ENCODE measurements around the gene TMEM59L.
A peak's percentile ranks its signal among the peaks of the same experiment; 100 is the strongest.

The TMEM59L gene

DNA sequence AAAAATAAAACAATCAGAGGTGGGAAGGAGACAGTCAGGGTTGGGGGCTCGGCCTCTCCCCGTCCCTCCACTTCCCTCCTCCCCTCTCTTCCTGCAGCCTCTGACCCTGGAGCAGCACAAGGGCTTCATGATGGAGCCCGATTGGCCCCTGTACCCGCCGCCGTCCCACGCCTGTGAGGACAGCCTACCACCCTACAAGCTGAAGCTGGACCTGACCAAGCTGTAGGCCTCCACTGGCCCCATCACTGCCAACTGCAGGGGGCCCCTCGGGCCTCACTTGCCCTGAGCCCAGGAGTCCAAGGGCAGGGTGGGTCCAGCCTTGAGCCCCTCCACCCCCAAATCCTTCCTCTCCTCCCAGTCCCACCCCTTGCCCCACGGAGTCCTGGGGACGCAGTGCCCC is 7.6 kb downstream of the TMEM59L start:
- TF ChIP-seq, protein P1, sequence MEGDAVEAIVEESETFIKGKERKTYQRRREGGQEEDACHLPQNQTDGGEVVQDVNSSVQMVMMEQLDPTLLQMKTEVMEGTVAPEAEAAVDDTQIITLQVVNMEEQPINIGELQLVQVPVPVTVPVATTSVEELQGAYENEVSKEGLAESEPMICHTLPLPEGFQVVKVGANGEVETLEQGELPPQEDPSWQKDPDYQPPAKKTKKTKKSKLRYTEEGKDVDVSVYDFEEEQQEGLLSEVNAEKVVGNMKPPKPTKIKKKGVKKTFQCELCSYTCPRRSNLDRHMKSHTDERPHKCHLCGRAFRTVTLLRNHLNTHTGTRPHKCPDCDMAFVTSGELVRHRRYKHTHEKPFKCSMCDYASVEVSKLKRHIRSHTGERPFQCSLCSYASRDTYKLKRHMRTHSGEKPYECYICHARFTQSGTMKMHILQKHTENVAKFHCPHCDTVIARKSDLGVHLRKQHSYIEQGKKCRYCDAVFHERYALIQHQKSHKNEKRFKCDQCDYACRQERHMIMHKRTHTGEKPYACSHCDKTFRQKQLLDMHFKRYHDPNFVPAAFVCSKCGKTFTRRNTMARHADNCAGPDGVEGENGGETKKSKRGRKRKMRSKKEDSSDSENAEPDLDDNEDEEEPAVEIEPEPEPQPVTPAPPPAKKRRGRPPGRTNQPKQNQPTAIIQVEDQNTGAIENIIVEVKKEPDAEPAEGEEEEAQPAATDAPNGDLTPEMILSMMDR (IDR thresholded peaks at IDR 0.05), result no peak
- Histone ChIP-seq H3K4me1 (no peaks in the 10 kb centered on the region), H3K9me3 (no peaks in the 10 kb centered on the region), H3K27me3 (peaks cover 0 to 43% of the 10 kb centered on the region in 2 donors), H3K36me3 (no peaks in the 10 kb centered on the region), H3K4me3 (no peak overlapping the region), H3K27ac (no peak overlapping the region)
- DNase-seq, result no peak
- intact Hi-C loops (cut with DNase I; ENCODE audit: low total_unique reads), result no loop called here

DNA sequence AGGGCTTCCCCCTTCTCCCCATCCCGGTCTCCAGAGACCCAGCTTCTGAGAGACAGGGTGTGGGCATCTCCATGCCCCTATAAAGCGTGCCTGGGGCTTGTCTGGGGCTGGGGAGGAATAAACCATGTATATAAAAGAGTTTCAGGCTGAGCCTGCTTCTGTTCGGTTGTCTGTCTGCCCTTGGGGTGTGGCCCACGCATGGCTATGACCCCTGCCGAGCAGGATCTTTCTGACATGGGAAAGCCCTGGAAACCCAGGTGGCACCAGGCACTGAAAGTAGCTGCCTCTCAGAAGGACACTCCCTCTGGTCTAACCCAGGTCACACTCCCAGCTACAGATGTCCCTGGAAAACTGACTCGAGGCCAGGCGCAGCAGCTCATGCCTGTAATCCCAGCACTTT is 8.2 kb downstream of the TMEM59L start:
- no peaks in the 10 kb centered on the region for H3K4me1 ChIP-seq
- intact Hi-C loops (cut with DNase I; ENCODE audit: low total_unique reads), result no loop called here
- no peak overlapping the region for H3K4me3 ChIP-seq
- H3K36me3 ChIP-seq, result no peaks in the 10 kb centered on the region
- H3K27me3 ChIP-seq, result peaks cover 0 to 37% of the 10 kb centered on the region in 2 donors
- no peak for DNase-seq
- H3K9me3 ChIP-seq, result no peaks in the 10 kb centered on the region
- TF ChIP-seq, protein P1 (IDR thresholded peaks at IDR 0.05), result no peak
- no peak overlapping the region for H3K27ac ChIP-seq

DNA sequence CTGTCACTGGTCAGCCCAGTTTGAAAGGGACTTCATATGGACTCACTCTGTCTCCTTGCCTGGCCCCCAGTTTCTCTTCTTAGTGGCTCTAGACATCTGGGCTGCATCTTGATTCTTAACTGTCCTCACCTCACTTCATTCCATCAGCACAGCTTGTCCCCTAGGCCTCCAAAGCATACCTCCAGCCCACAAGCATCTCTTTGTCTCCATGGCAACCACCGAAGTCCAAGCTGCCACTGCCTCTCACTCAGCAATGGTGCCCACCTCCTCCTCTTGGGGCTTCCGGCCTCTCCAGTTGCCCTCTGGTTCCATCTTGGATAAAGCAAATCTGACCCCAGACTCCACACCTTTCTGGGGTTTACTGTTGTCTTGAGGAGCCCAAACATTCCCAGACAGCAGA is 14.2 kb downstream of the TMEM59L start:
- H3K4me3 ChIP-seq, result no peak overlapping the region
- no peak overlapping the region for H3K27ac ChIP-seq
- peaks cover 0 to 18% (median 6%) of the 10 kb centered on the region in 4 donors for H3K4me1 ChIP-seq
- no peaks in the 10 kb centered on the region for H3K36me3 ChIP-seq
- TF ChIP-seq, protein P1 (IDR thresholded peaks at IDR 0.05), result no peak
- intact Hi-C loops (cut with DNase I; ENCODE audit: low total_unique reads), result no loop called here
- DNase-seq, result no peak
- peaks cover 0 to 4% of the 10 kb centered on the region in 2 donors for H3K27me3 ChIP-seq
- H3K9me3 ChIP-seq, result no peaks in the 10 kb centered on the region

DNA sequence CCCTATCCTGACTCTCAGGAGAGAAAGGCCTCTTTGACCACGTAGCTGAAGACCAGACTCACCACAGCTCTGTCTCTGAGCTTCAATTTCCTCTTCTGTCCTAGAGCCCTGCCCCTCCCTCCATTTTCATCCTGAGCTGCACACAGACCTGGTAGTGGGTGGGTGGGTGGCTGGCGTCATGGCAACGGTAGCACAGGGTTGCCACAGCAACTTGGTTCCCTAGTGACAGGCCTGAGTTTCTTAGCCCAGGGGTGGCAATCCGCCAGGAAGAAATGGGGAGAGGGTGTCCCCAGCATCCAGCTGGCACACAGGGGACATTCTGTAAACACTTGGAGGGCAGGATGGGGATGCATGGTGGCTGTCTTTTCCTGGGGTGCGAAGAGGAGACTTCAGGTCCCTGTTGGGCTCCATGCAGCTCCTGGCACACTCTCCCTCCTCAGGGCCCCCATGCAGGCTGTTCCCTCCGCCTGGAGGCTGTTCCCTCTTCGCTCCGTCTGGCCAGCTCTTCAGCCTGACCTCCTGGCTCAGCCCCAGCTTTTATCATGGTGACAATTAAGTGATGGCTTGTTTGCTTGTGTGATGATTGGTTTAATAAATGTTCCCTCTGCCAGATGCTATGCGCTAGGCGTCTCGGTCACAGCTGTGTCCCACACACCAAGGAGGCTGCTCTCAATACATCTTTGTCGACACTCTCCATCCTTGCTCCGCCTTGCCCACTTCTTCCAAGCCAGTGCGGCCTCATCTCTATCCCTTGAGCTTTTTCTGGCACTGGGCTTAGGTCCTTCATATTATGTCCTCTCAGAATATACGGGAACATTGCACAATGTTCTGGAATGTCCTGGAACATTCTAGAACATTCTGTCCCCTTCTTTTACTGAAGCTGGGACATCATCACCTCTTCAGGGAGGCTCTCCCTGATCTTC is 16.8 kb downstream of the TMEM59L start:
- intact Hi-C loops (cut with DNase I; ENCODE audit: low total_unique reads), result no loop called here
- no peaks in the 10 kb centered on the region for H3K36me3 ChIP-seq
- H3K27ac ChIP-seq, result peak overlapping the region; percentile 47 to 48
- peaks cover 0 to 18% (median 6%) of the 10 kb centered on the region in 4 donors for H3K4me1 ChIP-seq
- H3K4me3 ChIP-seq, result no peak overlapping the region
- TF ChIP-seq, protein P1 (IDR thresholded peaks at IDR 0.05), result no peak
- peak; percentile 78 to 80 for DNase-seq
- H3K9me3 ChIP-seq, result no peaks in the 10 kb centered on the region
- no peaks in the 10 kb centered on the region for H3K27me3 ChIP-seq

DNA sequence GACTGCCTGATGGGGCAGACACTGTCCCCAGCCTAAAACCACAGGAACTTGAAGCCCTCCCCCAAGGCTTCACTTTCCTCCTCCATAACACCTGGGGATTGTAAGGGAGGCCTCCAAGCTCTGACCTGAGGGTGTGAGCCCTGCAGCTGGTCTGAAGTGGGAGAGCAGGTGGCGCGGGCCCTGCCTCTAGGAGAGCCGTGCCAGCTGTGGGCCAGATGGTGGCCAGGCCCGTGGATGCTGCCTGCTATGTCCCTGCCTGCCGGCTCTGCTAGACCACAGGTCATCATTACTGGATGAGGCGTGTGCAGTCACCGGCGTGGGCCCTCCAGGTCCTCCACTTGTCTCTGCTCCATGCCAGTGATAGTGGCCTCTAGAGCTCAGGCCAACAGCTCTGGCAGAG is 20.7 kb downstream of the TMEM59L start:
- Histone ChIP-seq H3K4me1 (peaks cover 0 to 44% (median 20%) of the 10 kb centered on the region in 4 donors), H3K27me3 (no peaks in the 10 kb centered on the region), H3K4me3 (no peak overlapping the region), H3K27ac (no peak overlapping the region), H3K36me3 (no peaks in the 10 kb centered on the region), H3K9me3 (no peaks in the 10 kb centered on the region)
- intact Hi-C loops (cut with DNase I; ENCODE audit: low total_unique reads), result no loop called here
- no peak for DNase-seq
- TF ChIP-seq, protein P1 (IDR thresholded peaks at IDR 0.05), result no peak

Measured in tibial artery (tissue), 4 donors.